OCI-LY3 (cell line): ENCODE measurements around the gene TK1.

Experiments
- CTCF ChIP-seq: fragments of 200-600, 300-600 bp; sonication (generic); IDR thresholded peaks from 2 replicates; pipeline ENCODE4 v1.5.1; 2014; ENCODE audit warnings: antibody characterized with exemption, low read length, low read depth
- EZH2phosphoT487 ChIP-seq: fragments of 200-600 bp; shearing (Covaris generic); IDR thresholded peaks from 2 replicates; pipeline ENCODE4 v1.6.1; 2018; ENCODE audit warnings: antibody characterized with exemption, mixed run types, low read depth

- TF ChIP-seq CTCF, result no peak
- TF ChIP-seq EZH2phosphoT487, result no peak
Observed at GRCh38 chr17:78235885-78236284, 49.0 kb upstream of the TK1 start.
